ENCODE measurements around the gene GRIK2.

The GRIK2 gene

DNA sequence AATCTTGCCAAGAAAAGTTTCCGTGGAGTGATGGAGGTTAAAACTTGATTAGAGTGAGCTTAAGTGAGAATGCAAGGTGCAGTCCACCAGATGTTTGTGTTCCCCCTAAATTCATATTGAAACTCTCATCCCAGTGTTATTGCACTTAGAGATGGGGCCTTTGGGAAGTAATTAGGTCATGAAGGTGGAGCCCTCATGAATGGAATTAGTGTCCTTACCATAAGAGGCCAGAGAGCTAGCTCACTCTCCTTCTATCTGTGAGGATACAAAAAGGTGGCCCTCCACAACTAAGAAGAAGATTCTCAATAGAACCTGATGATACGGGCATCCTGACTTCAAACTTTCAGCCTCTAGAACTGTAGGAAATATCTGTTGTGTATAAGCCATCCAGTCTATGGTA is 258.6 kb downstream of the GRIK2 start:
- TF ChIP-seq, protein P1, sequence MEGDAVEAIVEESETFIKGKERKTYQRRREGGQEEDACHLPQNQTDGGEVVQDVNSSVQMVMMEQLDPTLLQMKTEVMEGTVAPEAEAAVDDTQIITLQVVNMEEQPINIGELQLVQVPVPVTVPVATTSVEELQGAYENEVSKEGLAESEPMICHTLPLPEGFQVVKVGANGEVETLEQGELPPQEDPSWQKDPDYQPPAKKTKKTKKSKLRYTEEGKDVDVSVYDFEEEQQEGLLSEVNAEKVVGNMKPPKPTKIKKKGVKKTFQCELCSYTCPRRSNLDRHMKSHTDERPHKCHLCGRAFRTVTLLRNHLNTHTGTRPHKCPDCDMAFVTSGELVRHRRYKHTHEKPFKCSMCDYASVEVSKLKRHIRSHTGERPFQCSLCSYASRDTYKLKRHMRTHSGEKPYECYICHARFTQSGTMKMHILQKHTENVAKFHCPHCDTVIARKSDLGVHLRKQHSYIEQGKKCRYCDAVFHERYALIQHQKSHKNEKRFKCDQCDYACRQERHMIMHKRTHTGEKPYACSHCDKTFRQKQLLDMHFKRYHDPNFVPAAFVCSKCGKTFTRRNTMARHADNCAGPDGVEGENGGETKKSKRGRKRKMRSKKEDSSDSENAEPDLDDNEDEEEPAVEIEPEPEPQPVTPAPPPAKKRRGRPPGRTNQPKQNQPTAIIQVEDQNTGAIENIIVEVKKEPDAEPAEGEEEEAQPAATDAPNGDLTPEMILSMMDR (IDR thresholded peaks at IDR 0.05; ENCODE audit: low read depth, low read length, missing control alignments), result no peak
- DNase-seq (ENCODE audit: low read depth), result no peak
- no peak overlapping the region for H3K4me3 ChIP-seq (ENCODE audit: low read depth, low read length)

DNA sequence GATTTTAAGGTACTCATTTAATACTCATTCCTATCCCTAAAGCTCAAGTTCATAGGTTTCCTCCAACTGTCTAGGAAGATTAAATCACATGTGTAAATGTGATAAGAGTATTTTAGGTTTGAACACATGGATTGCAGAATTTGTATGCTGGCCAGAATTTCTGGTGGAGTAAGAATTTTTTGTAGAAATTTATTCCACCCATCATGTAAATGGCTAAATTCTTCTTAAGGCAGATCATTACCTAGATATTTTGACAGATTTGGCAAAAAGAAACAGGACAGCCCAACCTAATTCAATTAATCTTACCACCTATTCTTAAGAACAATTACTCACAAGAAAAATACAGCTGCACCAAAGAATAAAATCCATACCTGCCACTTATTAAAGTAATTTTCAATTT is 261.6 kb downstream of the GRIK2 start:
- TF ChIP-seq, protein P1 (IDR thresholded peaks at IDR 0.05; ENCODE audit: low read depth, low read length, missing control alignments), result no peak
- DNase-seq (ENCODE audit: low read depth), result no peak
- no peak overlapping the region for H3K4me3 ChIP-seq (ENCODE audit: low read depth, low read length)

DNA sequence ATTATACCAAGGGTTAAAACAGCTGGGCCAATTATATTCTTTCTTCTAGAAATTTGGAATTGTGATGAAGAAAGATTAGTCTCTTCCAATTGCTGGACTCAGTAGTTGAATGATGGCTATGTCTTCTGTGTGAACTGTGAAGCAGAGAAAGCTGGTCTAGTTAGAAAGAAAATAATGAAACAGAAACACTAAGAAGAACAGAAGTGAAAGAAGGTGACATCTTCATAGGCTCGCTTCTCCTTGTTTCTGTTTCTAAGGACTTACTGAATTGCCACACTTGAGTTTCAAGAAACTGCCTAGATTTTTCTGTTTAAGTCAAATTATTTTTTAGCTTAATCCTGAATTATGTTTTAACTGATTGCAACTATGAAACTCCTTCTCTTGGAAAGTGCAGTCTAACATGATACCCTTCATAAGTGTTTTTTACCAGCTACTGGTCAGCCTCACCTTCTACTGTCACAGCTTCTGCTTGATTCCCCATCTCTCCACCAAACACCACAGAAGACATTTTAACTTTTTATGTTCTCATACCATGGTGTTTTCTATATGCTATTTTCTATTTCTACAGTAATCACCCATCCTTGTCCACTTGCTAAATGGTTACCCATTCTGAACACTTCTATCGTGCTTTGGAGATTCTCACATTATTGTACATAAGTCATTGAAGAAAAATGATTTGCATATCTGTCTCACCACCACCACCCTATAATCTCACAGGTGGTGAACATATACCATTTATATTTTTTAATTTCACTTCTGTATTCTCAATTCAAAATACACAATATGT is 268.8 kb downstream of the GRIK2 start:
- no peak for DNase-seq (ENCODE audit: low read depth)
- TF ChIP-seq, protein P1 (IDR thresholded peaks at IDR 0.05; ENCODE audit: low read depth, low read length, missing control alignments), result no peak
- H3K4me3 ChIP-seq (ENCODE audit: low read depth, low read length), result no peak overlapping the region

DNA sequence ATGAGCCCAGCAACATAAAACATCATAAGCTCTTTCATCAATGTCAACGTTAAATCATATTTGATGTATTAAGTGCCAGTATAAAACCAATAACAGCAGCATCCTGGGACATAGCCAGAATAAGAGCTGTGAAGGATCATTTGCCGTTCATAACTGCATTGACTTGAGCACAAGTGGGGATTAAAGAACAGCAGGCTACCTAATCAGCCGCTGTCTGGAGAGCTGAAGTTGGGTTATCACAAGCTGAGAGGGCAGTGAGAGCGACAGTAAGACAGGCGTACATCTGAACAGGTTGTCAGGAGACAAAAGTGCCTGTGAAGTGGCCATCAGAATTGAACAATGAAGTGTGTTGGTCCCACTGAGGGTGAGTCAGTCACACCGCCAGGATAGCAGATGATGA is 269.6 kb downstream of the GRIK2 start:
- no peak for DNase-seq (ENCODE audit: low read depth)
- TF ChIP-seq, protein P1 (IDR thresholded peaks at IDR 0.05; ENCODE audit: low read depth, low read length, missing control alignments), result no peak
- no peak overlapping the region for H3K4me3 ChIP-seq (ENCODE audit: low read depth, low read length)

DNA sequence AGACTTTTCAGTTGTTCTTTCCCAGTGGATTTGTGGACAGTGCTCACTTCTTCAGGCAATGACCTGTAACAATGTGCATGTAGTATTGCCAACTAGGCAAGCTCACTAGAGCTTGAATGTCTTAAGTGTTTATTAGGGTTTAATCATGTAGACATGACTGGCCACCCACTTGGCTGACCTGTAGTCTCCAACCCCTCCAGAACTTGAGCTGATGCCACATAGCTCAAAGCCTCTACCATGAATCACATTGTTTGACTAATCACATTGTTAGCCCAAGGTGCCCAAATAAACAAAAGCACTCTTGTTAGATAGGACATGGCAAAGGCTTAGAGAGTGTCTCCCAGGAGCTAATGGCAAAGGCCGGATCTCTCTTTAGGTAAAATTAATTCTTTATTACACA is 272.7 kb downstream of the GRIK2 start:
- no peak for DNase-seq (ENCODE audit: low read depth)
- TF ChIP-seq, protein P1 (IDR thresholded peaks at IDR 0.05; ENCODE audit: low read depth, low read length, missing control alignments), result no peak
- H3K4me3 ChIP-seq (ENCODE audit: low read depth, low read length), result no peak overlapping the region

DNA sequence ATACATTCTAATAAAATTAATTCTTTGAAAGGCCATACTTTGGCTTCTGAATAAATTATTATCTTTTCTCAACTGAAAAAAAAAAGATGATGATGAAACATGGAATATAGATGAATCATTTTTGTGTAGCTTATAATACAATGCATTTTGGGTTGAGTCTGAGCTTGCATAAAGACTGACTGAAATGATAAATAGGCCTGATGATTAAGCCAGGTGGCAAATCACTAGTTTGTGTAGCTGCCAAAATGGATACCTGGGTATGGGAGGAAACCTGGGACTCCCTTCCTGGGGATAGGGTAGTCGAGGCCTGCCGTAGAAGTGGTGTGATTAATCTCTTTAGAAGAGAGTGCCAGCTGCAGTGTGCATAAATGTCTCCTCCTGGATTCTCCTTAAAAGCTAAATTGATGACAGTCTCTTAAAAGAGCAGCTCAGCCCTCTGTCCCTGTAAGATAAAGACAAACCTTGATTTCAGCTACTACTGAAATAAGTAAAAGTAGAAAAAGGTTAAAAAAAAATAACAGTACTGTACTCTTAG is 275.1 kb downstream of the GRIK2 start:
- TF ChIP-seq, protein P1 (IDR thresholded peaks at IDR 0.05; ENCODE audit: low read depth, low read length, missing control alignments), result no peak
- no peak overlapping the region for H3K4me3 ChIP-seq (ENCODE audit: low read depth, low read length)
- no peak for DNase-seq (ENCODE audit: low read depth)

DNA sequence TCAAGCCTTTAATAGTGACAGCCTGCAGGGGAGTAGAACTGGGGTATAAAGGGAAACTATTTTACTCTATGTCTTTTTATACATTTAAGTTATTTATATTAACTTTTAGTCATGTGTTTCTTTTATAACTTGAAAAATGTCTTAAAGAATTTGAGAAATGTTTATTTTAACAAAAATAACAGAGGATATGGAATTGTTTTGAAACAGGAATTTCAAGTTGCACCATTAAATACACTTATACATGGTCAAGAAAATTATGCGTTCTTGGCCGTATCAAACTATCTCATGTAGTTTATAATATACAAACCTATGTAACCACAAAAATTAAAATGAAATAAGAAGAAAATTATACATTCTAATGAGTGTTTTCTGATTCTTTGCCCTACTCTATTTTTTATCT is 282.7 kb downstream of the GRIK2 start:
- TF ChIP-seq, protein P1 (IDR thresholded peaks at IDR 0.05; ENCODE audit: low read depth, low read length, missing control alignments), result no peak
- H3K4me3 ChIP-seq (ENCODE audit: low read depth, low read length), result no peak overlapping the region
- no peak for DNase-seq (ENCODE audit: low read depth)

All from GM12864 (cell line).